NCI-H146 treated with DMSO at 0.1 percent for 48 hours (cell line): ENCODE data around the gene SYT14.
"Not testable (repeated sequence)": the region's sequence is repeated elsewhere in the genome, so short reads cannot be mapped to it uniquely, and the experiment has no call there.

Experiments
- DNase-seq: peaks from one replicate; lab custom pipeline; 2025; ENCODE audit not compliant: unreplicated experiment; lab: John Stamatoyannopoulos, UW

Gene SYT14

DNA sequence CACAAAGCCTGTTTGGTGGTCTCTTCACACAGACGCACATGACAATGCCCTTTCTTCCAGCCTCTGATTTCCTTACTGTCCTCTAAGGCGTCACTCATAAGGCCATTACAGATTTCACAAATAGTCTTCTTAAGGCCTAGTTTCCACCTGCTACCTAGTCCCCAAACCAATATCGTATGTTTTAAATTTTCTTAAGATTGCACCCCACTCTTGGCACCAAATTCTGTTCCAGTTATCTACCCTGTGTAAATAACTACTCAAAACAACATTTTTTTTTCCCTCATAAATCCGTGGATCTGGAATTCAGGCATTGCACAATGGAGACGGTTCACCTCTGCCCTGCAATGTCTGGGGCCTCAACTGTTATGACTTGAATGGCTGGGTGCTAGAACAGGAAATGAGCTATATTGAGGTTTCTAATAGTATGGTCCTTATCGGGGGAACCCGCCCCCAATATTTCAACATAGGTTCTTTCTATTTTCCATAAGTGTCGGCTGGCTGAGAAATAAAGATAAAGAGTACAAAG, 257.7 kb downstream of the SYT14 start:
- DNase-seq, result no peak

DNA sequence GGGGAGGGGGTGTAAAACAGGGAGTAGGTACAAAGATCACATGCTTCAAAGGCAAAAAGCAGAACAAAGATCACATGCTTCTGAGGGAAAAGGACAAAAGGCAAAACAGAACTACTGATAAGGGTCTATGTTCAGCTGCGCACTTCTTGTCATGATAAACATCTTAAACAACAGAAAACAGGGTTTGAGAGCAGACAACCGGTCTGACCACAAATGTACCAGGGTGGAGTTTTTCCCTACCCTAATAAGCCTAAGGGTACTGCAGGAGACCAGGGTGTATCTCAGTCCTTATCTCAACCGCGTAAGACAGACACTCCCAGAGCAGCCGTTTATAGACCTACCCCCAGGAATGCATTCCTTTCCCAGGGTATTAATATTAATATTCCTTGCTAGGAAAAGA, 258.2 kb downstream of the SYT14 start:
- not testable (repeated sequence) for DNase-seq

DNA sequence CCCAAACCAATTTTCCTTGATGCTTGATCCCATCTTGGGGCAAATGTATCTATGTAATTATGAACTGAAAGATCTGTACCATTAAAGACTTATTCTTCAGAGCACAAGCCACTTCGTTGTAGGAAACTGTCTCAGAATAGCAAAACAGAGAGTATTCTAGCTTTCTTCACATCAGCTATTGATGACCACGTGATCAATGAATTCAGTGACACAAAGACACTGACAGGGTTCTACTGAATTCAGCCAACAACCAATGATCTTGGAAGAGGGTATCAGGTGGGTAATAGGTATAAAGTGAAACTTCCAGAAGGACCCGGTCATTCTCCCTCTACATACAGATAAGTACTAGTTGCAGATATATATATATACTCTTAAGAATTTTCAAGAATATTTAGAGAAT, 260.8 kb downstream of the SYT14 start:
- no peak for DNase-seq

DNA sequence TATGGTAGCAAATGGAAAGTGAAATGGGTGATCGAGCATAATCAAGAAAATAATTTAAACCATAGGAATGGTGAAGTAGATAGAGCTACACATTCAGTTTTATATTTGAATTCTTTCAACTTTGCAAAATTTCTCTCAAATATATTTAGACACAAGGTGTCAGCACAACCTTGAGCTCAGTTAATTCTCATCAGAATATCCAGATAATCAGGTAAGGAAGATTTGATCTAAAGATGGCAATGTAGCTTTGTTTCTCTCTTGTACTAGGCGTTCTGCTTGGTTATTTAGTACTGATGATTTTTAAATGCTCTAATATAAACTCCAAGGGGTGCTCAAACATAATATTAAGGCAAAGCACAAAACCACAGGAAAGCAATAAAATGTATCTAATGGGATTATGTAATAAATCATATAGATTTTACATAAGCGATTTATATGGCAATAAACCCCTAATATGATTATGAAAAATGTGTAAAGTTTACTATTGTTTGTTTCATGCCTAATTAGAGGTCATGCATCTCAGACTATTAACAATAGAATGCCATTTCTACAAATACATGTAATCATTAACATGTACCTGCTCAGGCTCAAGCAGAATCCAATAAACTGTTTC, 262.2 kb downstream of the SYT14 start:
- DNase-seq, result no peak

DNA sequence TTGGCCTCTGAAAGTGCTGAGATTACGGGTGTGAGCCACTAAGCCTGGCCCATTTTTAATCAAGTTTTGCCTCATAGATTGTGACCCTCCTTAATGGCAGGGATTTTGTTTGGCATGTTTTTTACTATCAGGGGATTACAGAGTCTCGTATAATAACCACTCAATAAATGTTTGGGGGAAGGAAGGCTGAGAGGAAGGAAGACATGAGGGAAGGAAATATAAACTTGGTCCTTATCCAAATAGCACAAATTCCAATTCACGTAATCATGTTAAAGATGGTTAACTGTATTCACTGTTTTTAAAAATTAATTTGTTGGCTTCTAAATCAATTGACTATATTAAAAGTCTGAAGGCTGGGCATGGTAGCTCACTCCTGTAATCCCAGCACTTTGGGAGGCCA, 263.7 kb downstream of the SYT14 start:
- DNase-seq, result no peak

DNA sequence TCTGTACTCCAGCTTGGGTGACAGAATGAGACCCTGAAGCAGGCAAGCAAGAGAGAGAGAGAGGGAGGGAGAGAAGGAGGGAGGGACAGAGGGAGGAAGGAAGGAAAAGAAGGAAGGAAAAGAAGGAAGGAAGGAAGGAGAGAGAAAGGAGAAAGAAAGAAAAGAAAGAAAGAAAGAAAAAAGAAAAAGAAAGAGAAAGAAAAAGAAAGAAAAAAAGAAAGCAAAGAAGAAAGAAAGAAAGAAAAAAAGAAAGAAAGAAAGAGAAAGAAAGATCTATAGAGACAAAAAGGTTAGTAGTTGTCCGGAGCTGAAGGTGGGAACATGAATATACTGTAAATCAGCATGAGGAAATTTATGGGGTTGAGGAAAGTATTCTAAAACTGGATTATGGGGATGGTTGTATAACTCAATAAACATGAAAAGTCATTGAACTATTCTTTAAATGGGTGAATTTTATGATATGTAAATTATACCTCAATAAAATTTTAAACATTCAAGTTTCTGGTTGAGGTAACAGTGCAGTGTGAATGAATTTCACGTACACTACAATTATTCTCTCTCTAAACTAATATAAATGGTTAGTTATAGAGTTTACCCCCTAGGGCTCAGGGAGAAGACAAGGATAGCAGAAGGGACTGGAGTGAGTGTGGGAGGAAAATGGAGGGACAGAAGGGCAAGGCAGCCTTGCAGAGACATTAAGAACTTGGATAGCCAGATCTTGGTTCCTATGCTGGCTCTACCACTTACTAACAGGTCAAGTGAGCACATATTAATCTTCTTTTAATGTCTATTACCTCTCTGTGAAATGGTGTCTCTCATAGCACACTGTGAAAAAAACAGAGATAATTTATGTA, 269.8 kb downstream of the SYT14 start:
- DNase-seq, result no peak

DNA sequence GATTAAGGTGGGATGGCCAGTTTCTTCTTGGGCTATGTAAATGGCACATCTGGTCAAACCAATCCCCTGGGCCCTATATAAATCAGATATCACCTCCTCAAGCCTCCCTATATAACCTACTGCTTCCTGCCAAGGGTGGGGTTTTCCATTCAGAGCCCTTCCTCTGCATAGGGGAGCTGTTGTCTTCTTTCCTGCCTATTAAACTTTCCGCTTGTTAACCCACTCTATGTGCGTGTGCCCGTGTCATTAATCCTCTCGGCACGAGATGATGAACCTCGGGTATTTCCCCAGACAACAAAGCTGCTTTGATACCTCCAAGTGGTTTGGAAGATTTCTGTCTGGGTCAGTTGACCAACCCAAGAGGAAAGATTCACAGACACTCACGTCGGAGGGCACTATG, 275.3 kb downstream of the SYT14 start:
- DNase-seq, result no peak

DNA sequence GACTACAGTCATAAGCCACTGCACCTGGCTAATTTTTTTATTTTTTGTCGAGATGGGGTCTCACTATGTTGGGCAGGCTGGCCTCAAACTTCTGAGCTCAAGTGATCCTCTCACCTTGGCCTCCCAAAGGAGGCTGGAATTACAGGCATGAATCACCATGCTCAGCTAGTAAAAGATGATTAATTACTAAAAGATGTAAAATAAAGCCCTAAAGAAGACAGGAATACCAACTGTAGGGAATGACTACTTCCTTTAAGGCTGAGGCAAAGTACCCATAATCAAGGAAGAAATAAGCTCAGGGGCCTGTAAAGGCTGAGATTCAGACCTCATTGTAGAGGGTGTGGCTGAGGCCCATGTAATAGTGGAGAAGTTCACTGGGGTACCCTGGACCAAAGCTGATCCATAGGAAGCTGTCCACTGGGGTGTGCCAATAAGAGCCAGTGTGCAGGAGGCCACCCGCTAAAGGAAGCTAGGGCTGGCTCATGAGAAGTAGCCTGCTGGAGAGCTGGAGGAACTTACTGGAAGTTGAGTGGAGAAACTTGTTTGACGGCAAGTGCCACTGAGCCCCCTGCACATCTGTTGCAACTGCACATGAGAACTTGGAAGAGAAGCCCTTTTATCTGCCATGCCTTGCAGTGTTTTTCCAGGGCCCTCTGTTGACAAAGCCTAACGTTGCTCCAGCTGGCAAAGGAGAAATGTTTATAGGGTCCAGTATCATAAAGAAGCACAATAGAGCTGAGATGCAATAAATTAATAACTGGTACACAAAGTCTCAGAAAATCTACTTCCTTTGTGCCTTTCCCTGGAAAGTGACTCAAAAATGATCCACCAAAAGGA, 276.8 kb downstream of the SYT14 start:
- no peak for DNase-seq

DNA sequence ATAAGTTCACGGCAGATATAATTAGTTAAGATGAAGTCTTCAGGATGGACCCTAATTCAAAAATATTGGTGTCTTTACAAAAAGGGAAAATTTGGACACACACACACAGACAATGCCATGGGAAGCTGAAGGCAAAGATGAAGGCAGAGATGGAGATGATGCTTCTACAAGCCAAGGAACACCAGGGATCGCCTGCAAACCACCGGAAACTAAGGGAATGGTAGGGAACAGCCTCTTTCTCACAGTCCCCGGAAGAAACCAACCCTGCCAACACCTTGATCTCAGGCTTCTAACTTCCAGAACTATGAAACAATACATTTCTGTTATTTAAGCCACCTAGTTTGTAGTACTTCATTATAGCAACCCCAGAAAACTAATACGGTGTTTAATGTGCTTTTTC, 279.5 kb downstream of the SYT14 start:
- no peak for DNase-seq

DNA sequence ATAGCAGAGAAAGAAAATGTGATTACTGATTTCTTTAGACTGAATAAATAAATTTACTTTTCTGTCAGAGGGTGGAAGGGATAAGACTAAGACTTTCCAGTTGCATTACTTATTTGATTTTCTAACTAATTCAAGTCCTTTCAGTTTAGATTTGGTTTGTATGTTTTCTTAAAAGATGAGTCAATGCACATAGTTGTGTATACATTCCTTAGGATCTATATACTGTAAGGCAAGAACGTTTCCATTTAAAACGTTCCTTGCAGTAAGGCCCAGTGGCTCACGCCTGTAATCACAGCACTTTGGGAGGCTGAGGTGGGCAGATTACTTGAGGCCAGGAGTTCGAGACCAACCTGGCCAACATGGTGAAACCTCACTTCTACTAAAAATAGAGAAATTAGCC, 280.0 kb downstream of the SYT14 start:
- DNase-seq, result no peak
